T-helper 1 cell treated with Interleukin-12 subunit alpha and Interleukin-12 subunit beta and Interleukin-4 antibody, amounts not matched to agents 30 ng/mL and 1 ng/mL, for 36 hours (primary cell): ENCODE measurements around the gene SSPN. TPM values are rescaled to one million over a fixed set of nuclear protein-coding genes. Genes with fewer than 3 reads are reported as not detected.

Experiments used
- intact Hi-C: fragments of 100-400 bp; cut with micrococcal nuclease; formaldehyde crosslinking; loops from one replicate; pipeline ENCODE4 v1.15.1; 2024
- total RNA-seq: library from RNA; stranded (reverse); gene quantifications from 2 replicates; pipeline ENCODE4 v1.2.3, GENCODE V29; 2022

The SSPN gene
- total RNA-seq, 1 donor from 2014 or later, result not detected

GRCh38 chr12:26282339-26282940, 87.1 kb downstream of the SSPN start:
- intact Hi-C loops, result no loop called here

- intact Hi-C loops, result no loop called here
Measured at GRCh38 chr12:26283046-26283445, 87.7 kb downstream of the SSPN start.

GRCh38 chr12:26283617-26284016, 88.2 kb downstream of the SSPN start:
- intact Hi-C loops, result no loop called here

DNA sequence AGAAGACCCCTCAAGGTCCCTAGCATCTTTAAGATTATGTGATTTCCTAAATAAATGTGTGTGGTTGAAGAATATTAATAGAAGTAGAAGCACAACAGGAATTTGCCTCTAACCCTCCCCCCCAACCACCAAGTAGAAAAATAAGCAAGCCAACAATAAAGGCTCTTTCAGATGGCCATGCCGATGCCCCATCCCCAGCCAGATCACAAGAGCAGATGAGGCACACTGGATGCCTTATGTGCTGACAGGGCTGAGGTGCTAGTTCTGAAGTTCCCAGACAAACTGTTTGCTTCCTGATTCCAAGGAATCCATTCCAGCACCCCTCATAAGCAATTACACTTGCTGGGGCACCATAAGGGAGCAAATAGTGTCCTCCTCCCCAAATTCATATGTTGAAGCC, 90.0 kb downstream of the SSPN start:
- intact Hi-C loops, result no loop called here

DNA sequence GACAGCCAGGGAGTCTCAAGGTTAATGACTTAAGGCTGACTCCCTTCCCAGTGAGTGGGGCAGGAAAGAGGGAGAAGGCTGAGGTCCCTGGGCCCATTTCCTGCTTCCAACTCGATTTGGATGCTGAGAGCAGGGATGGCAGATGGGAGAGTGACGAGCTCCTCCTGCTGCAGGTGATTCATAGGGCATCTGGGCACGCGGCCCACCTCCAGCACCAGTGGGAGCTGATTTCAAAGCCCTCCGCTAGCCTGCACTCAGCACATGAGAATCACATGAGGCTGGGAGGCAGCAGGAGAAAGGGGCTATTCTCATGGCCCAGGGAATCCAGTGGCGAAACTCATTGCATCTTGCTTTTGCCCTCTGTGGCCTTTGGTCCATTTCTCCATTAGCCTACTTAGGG, 90.8 kb downstream of the SSPN start:
- intact Hi-C loops, result no loop called here

GRCh38 chr12:26287671-26288381, 92.5 kb downstream of the SSPN start:
- intact Hi-C loops, result no loop called here

- intact Hi-C loops, result no loop called here
Measured at GRCh38 chr12:26290565-26290964, 95.2 kb downstream of the SSPN start.

GRCh38 chr12:26292596-26292995, 97.2 kb downstream of the SSPN start:
- intact Hi-C loops, result no loop called here

DNA sequence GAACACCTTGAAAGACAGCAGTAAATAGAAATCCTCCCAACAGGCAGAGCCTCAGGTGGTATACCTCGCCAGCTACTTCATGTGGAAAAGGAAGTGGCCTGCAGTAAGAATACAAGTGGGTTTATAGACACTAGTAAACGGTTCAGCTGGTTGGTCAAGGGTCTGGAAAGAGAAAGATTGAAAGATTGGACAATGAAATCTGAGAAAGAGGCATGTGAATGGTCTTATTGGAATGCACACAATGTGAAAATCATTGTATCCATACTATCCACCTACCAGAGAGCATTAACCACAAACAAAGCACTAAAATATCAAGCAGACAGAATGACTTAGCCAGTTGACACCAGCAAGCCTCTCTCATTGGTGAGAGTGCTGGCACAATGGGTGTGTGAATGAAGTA, 98.2 kb downstream of the SSPN start:
- intact Hi-C loops, result no loop called here

GRCh38 chr12:26295001-26295400, 99.6 kb downstream of the SSPN start:
- intact Hi-C loops, result no loop called here

DNA sequence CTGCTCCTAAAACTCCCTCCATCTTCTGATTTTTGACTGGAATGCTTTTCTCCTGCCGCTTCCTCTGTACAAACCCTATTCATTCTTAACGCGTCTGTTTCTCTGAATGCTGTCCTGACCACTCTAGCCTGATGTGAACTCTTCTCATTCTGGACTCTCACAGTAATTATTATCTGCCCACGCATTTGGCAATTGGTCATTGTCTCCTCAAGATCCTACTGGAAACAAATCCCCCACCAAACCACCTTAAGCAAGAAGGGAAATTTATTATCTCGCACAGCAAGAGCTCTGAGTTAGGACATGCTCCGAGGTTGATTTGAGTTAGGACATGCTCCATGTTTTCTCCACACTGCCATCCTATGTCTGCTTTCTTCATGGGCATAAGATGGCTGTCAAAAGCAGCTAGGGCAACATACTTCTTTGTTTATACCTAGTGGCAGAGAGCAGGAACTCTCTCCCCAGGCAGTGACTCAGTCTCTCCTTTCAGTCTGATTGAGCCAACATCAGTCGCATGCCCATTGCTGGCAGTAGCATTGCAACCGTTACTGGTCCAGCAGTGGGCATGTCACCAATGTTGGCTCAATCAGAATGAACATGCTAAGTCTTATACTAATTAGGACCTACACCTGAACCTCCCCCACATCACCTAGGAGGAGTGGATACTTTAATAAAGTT, 102.2 kb downstream of the SSPN start:
- intact Hi-C loops, result no loop called here

DNA sequence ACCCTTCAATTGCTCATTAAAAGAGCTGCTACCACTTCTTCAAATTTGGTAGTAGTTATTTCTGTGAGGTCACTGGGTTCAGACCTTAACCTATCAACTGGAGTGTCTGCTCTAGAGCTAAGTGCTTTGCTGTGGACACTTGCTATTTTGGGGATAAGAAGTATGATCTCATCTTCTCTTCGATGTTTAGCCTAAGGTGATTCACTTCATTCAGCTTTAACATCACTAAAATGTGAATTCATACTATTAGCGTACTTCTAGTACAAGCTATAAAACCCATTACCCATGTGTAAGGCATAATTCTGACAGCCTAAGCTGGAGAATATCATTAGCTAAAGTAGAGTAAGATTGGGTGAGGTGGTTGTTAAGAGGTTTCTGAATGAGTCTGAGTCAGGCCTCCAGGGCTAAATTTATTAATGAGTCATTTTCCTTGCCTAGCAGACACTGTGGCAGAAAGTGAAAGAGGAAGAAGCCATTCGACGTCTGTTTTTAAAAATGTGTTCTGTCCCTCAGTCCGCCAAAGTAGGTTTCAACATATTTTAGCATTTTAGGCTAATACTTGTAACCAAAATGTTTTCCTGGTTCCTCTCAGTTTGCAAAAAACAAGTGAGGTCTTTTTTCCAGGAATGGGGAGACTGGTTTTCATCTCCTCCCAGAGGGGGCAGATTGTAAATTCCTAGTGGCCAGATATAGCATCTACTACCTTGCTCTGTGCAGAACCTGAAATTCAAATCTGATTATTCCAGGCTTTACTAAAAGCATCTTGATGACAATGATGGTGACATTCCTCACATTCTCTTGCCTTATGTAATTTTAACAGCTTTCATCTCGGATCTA, 103.6 kb downstream of the SSPN start:
- intact Hi-C loops, result loop anchor here (1.0 kb wide), 1 partner anchor 25 kb away; no protein-coding TSS in a partner anchor

DNA sequence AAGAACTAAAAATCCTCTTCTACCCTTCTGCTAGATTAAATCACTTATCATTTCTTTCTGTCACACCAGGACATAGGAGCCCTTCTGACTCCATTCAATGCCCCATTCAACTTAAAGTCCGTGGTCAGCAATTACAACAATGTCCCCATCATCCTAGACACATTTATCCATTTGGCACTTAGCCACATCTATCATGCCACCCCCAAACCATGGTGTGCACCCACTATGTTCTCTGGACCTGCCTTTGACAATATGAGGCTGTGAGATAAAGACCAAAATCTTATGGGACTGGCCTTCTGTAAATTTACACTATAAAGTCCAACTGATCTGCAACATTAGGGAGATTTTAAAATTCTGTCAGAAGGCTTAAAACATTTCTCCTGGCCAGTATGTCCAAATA, 104.4 kb downstream of the SSPN start:
- intact Hi-C loops, result loop anchor here (1.0 kb wide), 1 partner anchor 25 kb away; no protein-coding TSS in a partner anchor

Other genes with a start within 250 kb of the SSPN start
- 0.51 and 1.6 TPM in 2 replicates for gene RASSF8, start 236.9 kb upstream of the SSPN start, total RNA-seq
- not detected in 2 replicates for gene BHLHE41, start 70.5 kb upstream of the SSPN start, total RNA-seq